Epithelial cell of esophagus (primary cell): Measurements from ENCODE around the gene PDE4B.
A peak's percentile ranks its signal among the peaks of the same experiment; 100 is the strongest.

ENCODE experiments used
- DNase-seq: peaks from one replicate; pipeline ENCODE4 v3.0.0; 2010; ENCODE audit warnings: low read depth
- H3K4me3 ChIP-seq: 2 replicates; pipeline ENCODE4 v1.5.1; 2011; ENCODE audit warnings: mild to moderate bottlenecking, low read length, control low read depth
- TF ChIP-seq, protein P1 (sequence below): IDR thresholded peaks from 2 replicates; pipeline ENCODE4 v1.5.1; 2011; ENCODE audit warnings: low read depth, mild to moderate bottlenecking, low read length, control low read depth, inconsistent platforms; ENCODE audit not compliant: insufficient read depth; ENCODE audit errors: missing control alignments

PDE4B gene

GRCh38 chr1:66303646-66304045 lies 511.0 kb downstream of the PDE4B start:
- DNase-seq: no peak
- TF ChIP-seq, protein P1, sequence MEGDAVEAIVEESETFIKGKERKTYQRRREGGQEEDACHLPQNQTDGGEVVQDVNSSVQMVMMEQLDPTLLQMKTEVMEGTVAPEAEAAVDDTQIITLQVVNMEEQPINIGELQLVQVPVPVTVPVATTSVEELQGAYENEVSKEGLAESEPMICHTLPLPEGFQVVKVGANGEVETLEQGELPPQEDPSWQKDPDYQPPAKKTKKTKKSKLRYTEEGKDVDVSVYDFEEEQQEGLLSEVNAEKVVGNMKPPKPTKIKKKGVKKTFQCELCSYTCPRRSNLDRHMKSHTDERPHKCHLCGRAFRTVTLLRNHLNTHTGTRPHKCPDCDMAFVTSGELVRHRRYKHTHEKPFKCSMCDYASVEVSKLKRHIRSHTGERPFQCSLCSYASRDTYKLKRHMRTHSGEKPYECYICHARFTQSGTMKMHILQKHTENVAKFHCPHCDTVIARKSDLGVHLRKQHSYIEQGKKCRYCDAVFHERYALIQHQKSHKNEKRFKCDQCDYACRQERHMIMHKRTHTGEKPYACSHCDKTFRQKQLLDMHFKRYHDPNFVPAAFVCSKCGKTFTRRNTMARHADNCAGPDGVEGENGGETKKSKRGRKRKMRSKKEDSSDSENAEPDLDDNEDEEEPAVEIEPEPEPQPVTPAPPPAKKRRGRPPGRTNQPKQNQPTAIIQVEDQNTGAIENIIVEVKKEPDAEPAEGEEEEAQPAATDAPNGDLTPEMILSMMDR: no peak
- H3K4me3 ChIP-seq: no peak overlapping the region

GRCh38 chr1:66304128-66304527 lies 511.4 kb downstream of the PDE4B start:
- H3K4me3 ChIP-seq: no peak overlapping the region
- DNase-seq: no peak
- TF ChIP-seq, protein P1: no peak

GRCh38 chr1:66305927-66306326 lies 513.2 kb downstream of the PDE4B start:
- DNase-seq: no peak
- no peak overlapping the region for H3K4me3 ChIP-seq
- TF ChIP-seq, protein P1: no peak

DNA sequence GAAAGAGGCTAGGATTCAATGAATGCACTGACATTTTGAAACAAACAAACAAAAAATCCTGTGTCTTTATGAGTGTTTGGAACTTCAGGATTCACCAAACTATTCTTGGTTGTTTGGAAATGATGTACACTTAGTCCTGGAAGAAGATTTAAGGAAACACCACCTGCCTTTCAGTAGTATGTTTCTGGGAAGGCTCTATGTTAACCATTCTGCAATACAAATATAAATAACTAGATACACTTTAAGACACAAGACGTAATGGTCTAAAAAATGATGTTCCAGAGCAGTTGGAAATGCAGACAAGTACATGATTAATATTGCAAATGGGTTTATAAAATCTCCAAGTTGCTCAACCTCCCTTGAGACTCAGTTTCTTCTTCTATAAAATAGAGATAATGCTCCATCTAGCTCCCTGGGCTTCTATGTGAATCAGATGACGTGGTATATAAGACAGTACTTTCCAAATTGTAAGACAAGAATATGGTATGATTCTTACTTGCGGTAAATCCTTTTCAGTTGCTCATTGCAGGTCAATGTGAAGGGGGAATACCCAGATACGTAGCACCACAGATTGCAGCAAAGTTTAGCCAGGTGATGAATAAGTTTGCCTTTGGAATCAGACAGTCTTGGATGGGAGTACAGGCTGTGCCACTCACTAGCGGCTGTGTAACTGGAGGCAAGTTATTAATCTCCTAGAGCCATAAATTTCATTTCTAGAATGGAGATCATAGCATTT lies 516.5 kb downstream of the PDE4B start:
- TF ChIP-seq, protein P1: no peak
- DNase-seq: no peak

GRCh38 chr1:66311092-66311491 lies 518.4 kb downstream of the PDE4B start:
- DNase-seq: peak; percentile 62
- no peak overlapping the region for H3K4me3 ChIP-seq
- TF ChIP-seq, protein P1: no peak

More for the DNA sequence above, 516.5 kb downstream of the PDE4B start:
- H3K4me3 ChIP-seq: no peak overlapping the region

DNA sequence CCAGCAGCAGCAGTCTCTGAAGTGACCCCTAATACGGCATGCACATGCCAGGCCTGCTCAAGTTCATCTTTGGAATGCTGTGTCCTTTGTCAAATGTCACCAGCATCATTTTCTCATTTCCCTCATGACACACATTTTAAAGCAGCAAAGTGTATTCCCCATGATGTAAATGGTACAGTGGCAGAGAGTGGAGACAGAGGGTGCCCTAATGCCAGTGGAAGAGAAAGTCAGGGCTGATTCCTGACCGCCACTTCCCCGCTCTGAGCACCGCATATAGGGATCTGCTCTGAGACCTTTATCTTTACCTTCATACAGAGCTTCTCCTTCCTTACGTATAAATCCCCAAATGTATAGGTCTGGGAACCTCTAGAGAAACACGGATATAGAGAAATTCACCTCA lies 518.9 kb downstream of the PDE4B start:
- DNase-seq: no peak
- no peak overlapping the region for H3K4me3 ChIP-seq
- TF ChIP-seq, protein P1: no peak
